AG04449 (cell line): ENCODE measurements around the gene C1orf174.

Experiments used
- CTCF ChIA-PET: fragments of 350-600 bp; formaldehyde crosslinking; extraction: SDS; loops from one replicate; lab custom pipeline; 2021; ENCODE audit warnings: antibody characterized with exemption; lab: Yijun Ruan, JAX
- POLR2A ChIA-PET: fragments of 400-600, 350-600 bp; formaldehyde crosslinking; extraction: SDS; loops from one replicate; lab custom pipeline; 2020; ENCODE audit warnings: antibody characterized with exemption, inconsistent platforms; lab: Yijun Ruan, JAX
- DNase-seq: peaks from one replicate; pipeline ENCODE4 v3.0.0-alpha.2; 2010; ENCODE audit warnings: low read depth, low spot score
- H3K4me3 ChIP-seq: 2 replicates; pipeline ENCODE4 v1.5.1; 2011; ENCODE audit warnings: low read depth, mild to moderate bottlenecking, control low read depth, low read length
- CTCF ChIP-seq: IDR thresholded peaks from one replicate; pipeline ENCODE4 v1.5.1; 2011; ENCODE audit warnings: mild to moderate bottlenecking, moderate library complexity, low read length, control low read depth, inconsistent platforms; ENCODE audit not compliant: insufficient read depth; ENCODE audit errors: missing control alignments

Gene C1orf174

DNA sequence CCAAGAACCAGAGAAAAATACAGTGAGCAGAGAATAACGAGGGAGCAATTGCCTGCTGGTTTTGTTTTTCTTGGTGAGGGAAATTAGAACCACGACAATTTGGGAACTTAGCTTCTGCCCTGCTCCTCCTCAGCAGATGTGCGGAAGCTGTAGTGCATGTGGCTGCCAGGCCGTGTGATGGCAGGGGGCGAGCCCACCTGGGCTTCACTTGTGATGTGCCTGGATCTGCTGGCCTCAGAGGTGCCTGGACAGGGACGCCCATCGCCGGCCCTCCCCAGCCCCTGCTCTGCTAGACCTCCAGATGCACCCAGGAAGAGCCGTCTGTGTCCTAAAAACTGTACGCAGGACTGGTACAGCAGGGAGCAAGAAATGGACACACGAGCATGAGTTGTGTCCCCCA is 28.5 kb upstream of the C1orf174 start:
- TF ChIP-seq CTCF = no peak
- ChIA-PET POLR2A (no interaction called here), CTCF (no interaction called here)
- H3K4me3 ChIP-seq = no peak overlapping the region
- no peak for DNase-seq

- no peak for TF ChIP-seq CTCF
- ChIA-PET POLR2A (no interaction called here), CTCF (no interaction called here)
- no peak for DNase-seq
- no peak overlapping the region for H3K4me3 ChIP-seq
These were observed 26.9 kb upstream of the C1orf174 start for GRCh38 chr1:3926956-3927355.

- ChIA-PET POLR2A (no interaction called here), CTCF (no interaction called here)
- no peak for DNase-seq
- no peak overlapping the region for H3K4me3 ChIP-seq
- TF ChIP-seq CTCF = no peak
These were observed 25.7 kb upstream of the C1orf174 start for GRCh38 chr1:3925762-3926161.

DNA sequence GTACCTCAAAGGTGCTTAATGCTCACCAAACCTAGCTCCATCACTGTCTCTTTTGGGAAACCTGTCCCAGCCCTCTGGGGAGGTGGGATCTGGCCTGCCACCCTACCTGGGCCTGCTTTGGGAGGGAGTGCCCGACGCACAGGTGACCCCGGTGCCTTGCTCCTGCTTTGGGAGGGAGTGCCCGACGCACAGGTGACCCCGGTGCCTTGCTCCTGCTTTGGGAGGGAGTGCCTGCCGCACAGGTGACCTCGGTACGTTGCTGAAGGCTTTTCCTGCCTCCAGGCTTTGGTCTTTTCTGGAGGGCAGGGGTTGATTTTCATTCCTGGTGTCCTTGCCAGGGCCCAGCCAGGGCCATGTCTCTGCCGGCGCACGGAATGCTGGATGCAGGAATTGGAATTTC is 25.2 kb upstream of the C1orf174 start:
- ChIA-PET CTCF (no interaction called here), POLR2A (no interaction called here)
- no peak for DNase-seq
- no peak for TF ChIP-seq CTCF
- no peak overlapping the region for H3K4me3 ChIP-seq

GRCh38 chr1:3924825-3925220 is 24.8 kb upstream of the C1orf174 start:
- ChIA-PET POLR2A (no interaction called here), CTCF (no interaction called here)
- no peak for TF ChIP-seq CTCF
- H3K4me3 ChIP-seq = no peak overlapping the region
- no peak for DNase-seq

DNA sequence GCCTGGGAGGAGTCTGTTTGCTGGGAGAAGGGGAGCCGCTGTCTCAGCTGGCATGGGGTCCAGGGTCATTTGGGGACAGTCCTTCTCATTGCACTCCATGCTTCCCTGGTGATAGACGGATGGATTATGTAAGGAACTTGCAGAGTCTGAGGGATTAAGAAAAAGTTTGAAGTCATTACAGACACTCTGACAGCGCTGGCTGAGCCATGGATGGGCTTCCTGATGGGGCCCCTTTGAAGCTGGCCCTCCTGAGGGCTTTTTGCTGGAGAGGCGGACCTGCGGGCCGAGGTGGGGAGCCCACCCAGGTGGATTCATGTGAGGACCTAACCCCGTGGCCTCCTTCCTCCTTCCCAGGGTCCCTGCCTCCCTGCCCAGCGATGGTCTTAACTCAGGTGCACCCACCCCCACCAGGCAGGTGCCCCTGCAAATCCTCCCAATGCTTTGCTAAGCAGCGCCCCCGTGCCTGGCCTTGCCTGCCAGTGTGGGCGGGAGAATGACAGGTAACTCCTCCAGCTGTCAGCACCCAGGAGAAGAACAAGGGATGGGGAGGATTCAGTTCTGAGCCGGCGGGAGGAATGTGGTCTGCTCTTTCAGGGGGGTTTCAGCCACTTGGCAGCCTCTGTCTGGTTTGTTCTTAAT is 24.2 kb upstream of the C1orf174 start:
- no peak for TF ChIP-seq CTCF
- DNase-seq = no peak
- no peak overlapping the region for H3K4me3 ChIP-seq
- CTCF ChIA-PET = no interaction called here
- POLR2A ChIA-PET = no interaction called here
